ENCODE results near the gene ADAMTS12.
A peak's percentile ranks its signal among the peaks of the same experiment; 100 is the strongest.

The ADAMTS12 gene

DNA sequence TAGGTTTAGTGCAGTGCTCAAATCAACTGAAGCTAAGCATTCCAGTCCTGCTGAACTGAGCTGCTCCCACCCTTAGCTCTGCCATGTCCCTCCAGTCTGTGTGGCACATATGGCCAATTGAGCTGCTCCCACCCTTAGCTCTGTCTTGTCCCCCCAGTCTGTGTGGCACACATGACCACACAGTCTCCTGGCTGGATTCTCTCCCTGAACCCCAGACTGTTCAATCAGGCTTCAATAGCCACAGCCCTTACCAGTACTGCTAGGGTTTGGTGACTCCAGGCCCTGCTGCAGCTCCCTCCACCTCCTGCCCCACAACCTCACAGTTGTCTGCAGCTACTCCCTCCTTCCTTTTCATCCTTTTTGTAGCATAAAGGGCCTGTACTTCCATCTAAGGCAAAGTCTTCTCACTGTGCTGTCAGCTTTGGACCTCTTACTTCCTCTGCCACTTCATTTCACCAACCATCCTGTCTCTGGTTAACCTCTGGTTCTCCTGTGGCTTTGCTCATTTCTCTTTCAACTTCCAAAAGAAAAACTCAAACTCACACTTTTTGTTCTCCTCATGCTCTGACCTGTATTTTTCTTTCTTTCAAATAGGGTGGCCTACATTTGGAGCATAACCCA is 50.8 kb downstream of the ADAMTS12 start:
- no peak for DNase-seq

DNA sequence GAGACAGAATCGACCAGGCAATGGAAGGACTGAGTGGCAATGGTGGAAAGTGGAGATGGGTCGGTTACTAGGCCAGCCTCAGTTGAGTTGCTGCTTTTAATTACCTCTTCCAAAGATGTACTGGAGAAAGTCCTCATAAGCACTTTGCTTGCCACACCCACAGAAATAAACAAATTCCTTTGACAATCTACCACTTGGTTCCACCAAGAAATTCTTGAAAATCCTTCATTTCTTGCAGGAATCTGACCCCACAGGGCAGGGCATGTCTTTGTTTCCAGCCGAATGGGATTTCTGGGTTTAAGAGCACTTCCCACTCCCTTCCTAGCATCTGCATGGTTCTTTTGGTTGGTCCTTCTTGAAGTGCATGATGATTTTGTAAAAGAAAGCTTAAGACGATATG is 54.5 kb downstream of the ADAMTS12 start:
- DNase-seq, result no peak

DNA sequence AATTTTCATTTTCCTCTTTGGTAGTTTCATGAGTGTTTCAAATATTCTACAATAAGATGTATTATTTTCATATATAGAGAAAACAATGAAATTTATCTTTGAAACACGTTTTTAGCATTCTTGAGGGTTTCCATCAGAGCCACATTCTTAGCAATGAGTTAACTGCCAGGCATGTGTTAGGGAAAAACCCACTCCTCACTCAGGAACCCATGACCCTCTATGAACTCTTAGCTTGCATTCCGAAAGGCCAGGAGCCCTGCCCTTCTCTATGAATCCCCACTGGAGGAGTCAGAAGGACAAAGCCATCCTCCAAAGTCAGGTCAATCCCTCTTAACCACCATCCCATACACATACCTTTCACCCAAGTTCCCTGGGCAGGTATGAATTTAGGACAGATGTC is 57.5 kb downstream of the ADAMTS12 start:
- DNase-seq, result no peak

DNA sequence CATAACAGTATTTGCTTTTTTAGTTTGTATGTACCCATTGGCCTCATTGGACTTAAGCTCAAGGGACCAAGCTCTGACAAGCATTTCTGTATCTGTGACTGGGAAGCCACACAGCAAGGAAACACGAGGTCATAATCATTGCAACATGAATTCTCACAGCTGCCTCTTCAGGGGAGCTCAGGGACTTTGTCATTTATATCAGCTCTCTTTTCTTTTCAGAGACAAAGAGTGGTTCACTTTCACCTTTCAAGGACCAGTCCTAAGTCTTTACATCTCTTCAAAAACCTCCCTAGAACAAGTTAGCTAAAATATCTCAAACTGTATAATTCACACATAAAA is 58.6 kb downstream of the ADAMTS12 start:
- DNase-seq, result no peak

DNA sequence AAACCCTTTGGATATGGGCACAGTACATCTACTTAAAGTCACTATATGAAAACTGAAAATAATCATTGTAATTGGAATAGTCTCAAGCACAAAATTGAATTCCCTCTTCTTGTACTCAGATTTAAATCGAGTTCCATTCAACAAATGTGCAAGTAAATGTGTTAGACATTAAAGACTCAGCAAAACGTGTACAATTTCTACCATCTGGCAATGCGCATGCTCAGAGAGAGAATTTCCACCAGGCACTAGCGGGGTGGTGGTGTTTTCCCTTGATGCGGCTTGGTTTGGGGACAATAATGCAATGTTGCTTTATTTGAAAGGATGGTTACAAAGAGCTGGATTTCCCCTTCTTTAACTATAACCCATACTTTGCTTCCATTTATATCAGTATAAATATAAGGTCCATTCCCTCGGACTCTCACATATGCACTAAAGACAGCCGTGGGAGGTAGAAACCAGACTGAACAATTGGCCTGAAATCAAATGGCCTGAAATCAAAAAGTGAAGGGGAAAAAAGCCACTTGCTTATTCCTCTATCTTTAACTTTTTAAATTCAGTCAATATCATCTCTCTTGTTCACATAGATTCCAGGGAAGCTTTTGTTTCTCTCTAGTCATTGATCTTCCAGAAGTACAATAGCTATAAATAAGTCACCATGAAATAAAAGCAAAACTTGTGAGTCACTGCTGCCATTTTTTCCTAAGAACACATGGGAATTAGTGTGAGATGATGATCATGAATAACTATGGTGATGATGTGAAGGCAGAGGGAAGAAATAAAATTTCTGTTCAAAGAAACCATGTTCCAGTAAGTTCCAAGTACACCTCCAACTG is 59.2 kb downstream of the ADAMTS12 start:
- no peak for DNase-seq

DNA sequence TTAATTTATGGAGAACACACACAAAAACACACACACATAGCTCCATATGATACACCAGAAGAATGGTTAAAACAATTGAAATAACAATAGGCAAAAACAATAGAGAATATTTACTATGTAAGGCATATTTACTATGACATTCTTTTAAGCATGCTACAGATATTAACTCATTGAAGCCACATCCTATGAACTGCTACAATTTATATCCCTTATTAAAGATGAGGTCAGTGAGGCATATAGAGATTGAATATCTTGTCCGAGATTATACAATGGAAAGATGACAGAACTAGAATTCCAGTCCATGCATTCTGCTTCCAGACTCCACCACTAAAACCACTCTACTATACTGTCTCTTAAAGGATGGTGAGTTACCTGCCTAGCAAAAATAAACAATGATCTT is 60.7 kb downstream of the ADAMTS12 start:
- DNase-seq, result no peak

DNA sequence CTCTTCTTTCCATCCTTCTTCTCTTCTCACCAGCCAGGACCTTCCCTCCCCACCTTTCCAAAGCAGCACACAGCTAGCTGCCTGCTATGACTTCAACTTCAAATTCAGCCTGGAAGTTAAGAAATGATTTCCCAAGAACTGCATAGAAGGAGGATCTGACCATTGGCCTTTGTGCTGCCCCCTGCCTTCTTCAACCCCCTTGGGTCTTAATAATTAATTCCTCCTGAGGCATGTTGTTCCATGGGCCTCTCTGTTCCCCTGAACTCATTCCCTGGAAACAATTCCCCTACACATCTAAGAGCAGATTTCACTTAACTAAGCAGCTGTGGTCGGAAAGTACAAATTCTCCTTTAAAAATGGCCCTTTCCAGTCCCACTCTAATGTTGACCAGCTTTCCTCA is 62.4 kb downstream of the ADAMTS12 start:
- DNase-seq, result no peak

DNA sequence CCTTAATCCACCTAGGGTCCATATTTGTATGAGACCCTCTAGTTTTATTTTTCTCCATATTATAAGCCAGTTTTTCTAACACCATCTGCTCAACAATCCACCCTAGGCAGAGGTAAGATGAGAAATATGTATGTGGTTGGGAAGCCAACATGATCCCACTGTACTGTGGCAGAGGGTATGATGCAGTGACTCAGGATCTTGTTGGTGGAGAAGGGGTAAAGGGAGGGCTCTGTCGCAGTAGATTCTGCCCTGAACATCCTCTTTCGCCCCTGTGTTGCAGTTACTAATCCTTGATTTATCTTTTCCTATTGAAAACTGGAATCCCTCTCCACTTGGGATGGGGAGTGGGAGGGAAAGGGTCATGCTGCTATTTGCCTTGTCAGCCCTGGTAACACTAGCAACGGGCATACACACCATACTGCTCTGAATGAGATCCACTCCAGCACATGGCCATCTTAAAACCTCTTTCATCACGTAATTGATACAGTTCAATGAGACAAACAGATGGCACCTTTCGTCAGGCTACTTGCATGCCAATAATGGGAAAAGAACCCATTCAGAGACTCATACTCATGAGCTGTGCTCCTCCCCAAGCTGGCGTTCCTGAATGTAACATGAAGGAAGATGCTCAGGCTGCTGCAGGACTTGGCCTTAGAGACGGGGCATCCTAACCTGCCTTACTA is 63.0 kb downstream of the ADAMTS12 start:
- DNase-seq, result peak; percentile 17

DNA sequence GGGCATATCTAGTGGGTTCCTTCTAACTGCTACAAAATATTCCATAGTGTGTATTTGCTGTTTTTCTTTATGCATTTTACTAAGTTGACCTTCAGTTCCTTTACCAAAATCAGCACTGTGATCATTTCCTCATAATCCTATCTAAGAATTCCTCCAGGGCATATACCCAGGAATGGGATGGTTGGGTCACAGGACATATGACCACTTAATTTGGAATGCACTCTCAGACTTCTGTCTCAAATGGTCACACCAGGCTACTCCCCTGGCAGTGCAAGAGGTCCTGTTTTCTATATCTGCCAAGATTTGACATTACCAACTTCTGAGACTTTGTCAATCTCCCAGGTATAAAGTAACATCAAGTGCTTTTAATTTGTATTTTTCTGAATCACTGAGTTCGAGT is 63.9 kb downstream of the ADAMTS12 start:
- no peak for DNase-seq

DNA sequence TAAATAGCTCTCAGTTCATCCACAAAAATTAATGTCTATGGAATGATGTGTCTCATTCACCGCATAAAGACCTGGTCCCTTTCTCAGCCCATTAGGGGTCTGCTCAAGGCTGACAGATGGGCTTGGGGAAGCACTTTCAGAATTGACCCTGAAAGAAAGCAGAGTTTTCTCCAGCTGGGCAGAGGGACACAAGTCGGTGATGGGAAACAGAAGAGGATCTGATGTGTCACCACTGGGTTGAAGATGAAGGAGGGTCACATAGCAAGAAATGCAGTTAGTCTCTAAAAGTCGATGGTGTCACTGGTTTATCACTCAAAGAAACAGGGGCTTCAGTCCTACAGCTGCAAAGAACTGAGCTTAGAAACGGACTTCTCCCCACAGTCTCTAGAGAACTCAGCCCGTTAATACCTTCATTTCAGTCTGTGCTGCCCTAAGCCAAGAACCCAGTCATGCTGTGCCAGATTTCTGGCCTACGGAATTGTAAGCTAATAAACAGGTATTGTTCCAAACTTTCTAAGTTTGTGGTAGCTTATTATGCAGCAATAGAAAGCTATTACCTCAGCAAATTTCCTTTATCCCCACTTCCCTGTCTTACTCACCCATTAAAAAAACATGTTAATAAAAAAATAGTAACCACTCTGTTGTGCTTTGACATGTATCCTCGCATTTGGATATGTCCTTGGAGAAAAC is 64.6 kb downstream of the ADAMTS12 start:
- DNase-seq, result no peak

DNA sequence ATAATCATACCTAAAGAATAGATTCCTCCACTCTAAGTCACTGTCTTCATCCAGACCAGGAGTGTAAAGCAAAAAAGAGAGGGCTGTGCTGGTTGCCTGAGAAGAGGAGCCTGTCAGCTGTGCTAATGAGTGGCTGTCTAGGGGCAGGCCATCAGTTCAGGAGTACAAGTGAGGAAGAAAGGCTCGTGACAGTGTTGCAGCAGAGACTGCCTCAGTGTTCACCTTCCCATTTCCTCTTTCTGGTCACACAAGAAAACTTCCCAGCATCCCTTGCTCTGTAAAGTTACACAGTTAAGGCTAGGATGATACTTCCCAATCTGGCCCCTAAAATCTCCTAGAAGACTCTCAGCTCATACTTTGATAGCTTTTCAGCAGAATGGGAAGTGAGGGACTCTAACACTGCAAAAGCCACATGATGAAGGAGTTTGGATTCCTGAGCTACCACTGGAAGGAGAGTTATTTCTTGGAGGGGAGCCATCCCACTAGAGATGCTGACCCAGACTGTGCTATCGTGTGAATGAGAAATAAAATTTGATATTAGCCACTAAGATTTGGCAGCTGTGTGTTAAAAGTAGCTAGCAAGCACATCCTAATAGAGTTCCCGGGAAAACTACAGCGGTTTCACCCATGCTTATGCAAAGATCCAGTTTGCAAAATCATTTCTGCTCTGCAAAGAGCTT is 67.1 kb downstream of the ADAMTS12 start:
- DNase-seq, result no peak

DNA sequence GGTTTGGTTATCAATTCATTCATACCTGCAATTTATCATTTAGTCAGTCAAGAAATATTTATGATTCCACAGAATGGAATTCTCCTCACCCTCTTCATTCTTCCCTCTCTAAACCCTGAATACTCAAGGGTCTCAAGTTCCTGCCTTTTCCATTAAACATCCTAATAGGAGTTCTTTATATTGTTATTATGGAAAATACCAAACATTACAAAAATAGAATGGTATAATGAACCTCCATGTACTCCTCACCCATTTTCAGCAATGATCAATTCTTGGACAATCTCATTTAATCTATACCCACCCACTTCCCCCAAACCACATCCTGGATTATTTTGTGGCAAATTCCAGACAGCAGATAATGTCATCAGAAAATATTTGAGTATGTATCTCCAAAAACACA is 74.5 kb downstream of the ADAMTS12 start:
- no peak for DNase-seq

DNA sequence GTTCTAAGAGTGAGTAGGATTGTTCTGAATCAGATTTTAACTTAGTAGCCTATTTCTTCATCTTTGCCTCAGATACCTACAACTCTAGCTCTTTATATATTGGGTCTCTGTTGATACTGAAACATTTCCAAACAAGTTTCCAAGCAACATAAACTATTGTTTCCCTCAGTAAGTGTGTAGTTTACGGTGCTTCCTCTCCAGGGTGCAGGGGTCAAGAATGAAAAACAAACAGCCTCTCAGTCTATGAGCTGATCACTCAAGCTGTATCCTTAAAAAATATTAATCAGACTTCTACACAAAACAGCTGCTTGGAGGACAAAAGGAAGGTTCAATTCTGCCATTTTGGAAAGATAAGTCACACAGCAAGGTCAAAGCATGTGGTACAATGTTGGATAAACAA is 75.0 kb downstream of the ADAMTS12 start:
- no peak for DNase-seq

DNA sequence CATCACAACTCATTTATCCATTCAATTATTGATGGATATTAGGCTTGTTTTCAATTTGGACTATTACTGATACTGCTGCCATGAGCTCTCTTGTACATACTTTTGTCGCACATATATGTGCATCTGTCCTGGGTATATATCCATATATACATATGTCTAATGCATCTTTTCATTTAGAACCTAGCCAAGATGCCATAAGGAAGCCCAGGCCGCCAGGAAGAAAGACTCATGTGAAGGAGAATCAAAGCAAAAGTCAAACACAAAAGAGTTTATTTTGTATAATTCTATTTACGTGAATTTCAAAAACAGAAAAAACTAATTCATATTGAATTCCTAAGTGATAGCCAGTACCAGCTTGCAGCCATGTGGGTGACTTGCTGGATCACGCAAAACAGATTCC is 79.0 kb downstream of the ADAMTS12 start:
- DNase-seq, result no peak

DNA sequence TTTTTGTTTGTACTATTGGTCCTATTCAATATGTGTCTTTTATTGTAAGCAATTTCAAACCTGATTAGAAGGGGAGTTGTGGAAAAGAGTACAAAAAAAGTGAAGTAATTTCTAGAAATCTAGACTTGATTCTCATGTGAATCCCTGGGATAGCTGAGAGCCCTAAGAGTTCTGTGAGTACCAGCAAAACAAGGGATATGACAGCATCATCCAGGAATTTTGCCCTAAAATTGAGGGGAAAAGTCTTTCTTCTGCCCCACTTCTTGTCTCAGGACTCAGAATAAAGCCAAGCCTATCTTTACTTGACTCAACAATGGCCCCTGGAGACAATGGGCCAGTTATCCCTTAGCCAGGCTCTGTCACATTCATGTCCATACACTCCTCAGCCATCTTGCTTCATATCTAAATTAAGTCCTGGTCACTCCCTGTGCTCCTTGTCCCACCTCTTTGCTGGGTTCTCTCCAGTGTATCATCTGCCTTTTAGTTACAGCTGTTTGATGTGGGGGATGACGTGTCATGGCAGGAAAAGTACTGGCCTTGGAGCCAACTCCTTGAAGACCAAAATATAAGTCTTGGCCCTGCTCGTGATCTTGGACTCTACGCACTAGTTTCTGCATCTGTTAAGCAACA is 81.2 kb downstream of the ADAMTS12 start:
- no peak for DNase-seq

DNA sequence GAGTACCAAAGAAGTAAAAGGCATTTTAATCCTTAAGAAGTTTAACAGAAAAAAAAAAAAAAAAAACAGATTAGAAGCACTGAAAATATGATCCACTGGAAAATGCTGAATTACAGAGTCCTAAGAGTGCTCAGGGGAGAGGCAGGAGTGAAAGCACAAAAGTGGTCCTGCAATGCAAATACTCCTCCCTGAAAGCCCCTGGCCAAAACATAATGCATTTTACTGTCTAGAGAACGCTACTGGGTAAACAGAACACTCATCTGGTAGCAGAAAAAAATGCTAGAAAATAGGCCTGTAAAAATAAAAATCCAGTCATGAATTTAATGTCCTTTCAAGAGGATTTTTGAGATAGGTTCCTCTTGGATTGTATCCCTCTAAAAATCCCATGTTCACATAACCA is 81.9 kb downstream of the ADAMTS12 start:
- no peak for DNase-seq

DNA sequence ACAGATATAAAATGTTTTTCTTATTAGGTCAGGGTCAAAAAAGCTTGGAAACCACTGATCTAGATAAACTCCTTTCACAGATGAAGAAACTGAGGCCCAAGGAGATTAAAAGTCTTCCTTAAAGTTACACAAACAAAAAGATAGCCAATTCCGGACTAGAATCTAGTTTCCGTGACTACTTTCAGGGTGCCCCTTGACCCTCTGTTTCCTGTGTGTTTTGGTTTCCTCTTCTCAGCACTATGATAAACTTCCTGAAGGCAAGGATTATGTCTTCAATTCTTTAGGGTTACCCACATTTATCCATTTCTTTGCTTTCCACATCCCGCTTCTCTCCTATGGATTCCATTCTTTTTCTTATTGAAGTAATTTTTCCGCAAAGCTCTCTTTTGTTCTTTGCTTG is 83.1 kb downstream of the ADAMTS12 start:
- no peak for DNase-seq

DNA sequence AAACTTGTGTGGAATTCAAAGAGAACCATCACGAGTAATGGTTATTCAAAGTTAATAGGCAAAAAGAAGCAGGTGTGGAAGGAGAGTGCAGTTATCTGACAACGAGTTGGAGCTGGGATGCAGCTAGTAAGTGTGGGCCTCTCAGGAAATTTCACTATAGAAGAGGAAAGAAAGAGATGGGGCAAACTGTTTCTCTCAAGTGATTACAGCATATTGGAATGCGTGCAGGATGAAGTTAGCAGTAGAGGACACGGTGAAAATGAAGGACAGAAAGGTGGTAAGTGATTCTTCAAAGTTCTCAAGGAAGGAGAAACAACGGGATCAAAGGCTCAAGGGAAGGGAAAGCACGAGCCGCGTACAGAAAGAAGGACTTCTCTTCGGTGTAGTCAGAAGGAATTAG is 84.0 kb downstream of the ADAMTS12 start:
- DNase-seq, result no peak

DNA sequence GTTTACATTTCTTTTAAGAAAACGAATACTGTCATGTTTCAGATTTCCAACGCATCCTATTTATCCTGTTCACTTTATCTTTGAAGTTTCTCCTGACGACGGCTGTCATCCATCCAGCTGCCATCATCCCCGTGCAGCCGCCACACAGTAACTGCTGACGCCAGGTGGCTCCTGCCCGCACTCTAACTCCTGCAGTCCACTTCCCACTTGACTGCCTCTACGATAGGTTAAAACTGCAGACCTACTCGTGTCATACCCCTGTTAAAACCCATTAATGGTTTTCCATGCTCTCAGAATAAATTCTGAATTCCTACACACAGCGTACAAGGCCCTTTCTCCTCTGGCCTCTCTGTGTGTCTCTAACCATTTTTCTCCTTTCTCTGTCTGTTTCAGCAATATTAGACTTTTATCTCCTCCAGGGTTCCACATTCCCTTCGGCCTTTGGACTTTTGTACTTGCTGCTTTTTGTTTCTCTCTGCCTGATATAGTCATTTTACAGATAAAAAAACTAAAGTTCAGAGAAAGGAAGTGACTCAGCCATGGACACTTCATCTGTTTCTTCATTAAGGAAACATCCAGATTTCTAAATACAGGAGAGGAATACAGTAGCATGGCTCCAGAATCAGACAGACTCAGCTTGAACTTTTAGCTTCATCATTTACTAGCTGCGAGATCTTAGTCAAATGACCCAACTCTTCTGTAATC is 84.9 kb downstream of the ADAMTS12 start:
- no peak for DNase-seq

DNA sequence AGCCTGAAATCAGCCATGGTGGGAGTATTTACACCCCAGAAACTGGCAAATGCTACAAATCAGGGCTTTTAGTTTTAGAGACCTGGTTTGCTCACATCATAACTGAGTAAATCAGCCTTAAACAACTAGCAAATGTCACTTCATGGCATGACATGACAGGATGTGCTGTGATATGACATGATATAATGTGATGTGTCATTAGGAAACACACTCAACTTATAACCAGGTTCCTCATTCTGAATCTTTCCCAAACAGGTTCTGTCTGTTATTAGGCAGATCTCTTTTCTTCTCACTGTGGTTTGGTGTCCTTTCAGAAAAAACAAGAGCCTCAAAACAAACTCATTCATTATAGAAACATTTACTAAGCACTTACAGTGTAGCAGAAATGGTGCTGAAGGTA is 90.5 kb downstream of the ADAMTS12 start:
- DNase-seq, result no peak

DNA sequence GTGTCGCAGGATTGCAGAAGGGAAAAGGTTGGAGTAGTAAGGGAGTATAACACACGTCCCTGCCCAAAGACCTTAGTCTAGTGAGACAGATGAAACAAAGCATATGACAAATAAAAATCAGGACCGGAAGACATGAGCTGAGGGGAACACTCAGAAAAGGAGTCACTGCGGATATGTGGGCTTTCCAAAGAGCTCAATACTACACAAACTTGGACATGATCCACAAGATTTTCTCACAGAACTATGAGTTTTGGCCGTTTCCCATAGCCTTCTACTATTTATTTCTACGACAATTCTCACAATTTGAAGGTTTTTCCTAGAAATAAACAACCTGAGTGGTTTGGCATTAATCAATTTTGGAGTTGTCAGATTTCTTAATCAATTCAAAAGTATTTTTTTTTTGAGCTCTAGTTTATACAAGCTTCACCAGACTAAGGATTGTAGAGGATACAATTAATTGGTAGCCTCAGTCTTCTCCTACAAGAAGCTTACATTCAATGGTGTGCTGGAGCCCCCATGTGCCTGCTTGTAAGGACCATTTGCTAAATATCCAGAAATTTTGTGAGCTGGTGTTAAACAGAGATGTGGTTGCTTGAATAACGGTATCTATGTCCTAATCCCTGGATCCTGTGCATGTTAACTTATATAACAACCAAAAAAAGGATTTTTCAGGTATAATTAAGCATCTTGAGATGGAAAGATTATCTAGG is 91.4 kb downstream of the ADAMTS12 start:
- DNase-seq, result no peak
